Renal cortical epithelial cell (primary cell): ENCODE results near the gene CABP4. TPM values are rescaled to one million over a fixed set of nuclear protein-coding genes. Genes with fewer than 3 reads are reported as not detected.

Experiments
- DNase-seq: peaks from one replicate; pipeline ENCODE4 v3.0.0-alpha.2; 2011; ENCODE audit warnings: low read depth
- total RNA-seq: library from RNA; depleted of rRNA; stranded (reverse); fragments of >200 nt; gene quantifications from 2 replicates; pipeline ENCODE4 v1.2.3, GENCODE V29; 2014

CABP4 gene
- total RNA-seq, 1 donor from 2014 or later, result not detected

- no peak for DNase-seq
Observed at GRCh38 chr11:67435727-67436458, 19.3 kb upstream of the CABP4 start.

GRCh38 chr11:67436459-67437081 is 18.6 kb upstream of the CABP4 start:
- DNase-seq, result no peak

GRCh38 chr11:67437082-67437808 is 17.9 kb upstream of the CABP4 start, which contains the start of gene PTPRCAP:
Gene PTPRCAP, minus strand, starts transcription at chr11:67437682. Its CDS starts 63 bp downstream, at chr11:67437619.
- DNase-seq, result no peak

- DNase-seq, result no peak
Observed at GRCh38 chr11:67437809-67438157, 17.4 kb upstream of the CABP4 start.

- no peak for DNase-seq
Observed at GRCh38 chr11:67438158-67438902, 16.8 kb upstream of the CABP4 start.

GRCh38 chr11:67439321-67440228 is 15.6 kb upstream of the CABP4 start:
- peak; percentile 40 for DNase-seq

- DNase-seq, result no peak
Observed at GRCh38 chr11:67440229-67441097, 14.7 kb upstream of the CABP4 start.

GRCh38 chr11:67441098-67441563 is 14.0 kb upstream of the CABP4 start:
- no peak for DNase-seq

- DNase-seq, result no peak
Observed at GRCh38 chr11:67441731-67442351, 13.3 kb upstream of the CABP4 start.

- DNase-seq, result no peak
Observed at GRCh38 chr11:67442504-67443404, 12.4 kb upstream of the CABP4 start.

- DNase-seq, result no peak
Observed at GRCh38 chr11:67445515-67445914, 9.6 kb upstream of the CABP4 start.

GRCh38 chr11:67448220-67448609 is 6.9 kb upstream of the CABP4 start:
- DNase-seq, result no peak

- DNase-seq, result no peak
Observed at GRCh38 chr11:67449116-67449844, 5.9 kb upstream of the CABP4 start.

GRCh38 chr11:67450796-67451657 is 4.1 kb upstream of the CABP4 start:
- no peak for DNase-seq

GRCh38 chr11:67451658-67451976 is 3.5 kb upstream of the CABP4 start:
- DNase-seq, result no peak

GRCh38 chr11:67452141-67452952 is 2.8 kb upstream of the CABP4 start, which contains the start of gene GPR152:
Gene GPR152, minus strand, starts transcription at chr11:67452729. Its CDS starts 5 bp downstream, at chr11:67452724.
- no peak for DNase-seq
